GM06990 (cell line): ENCODE data around the gene CBARP.
A peak's percentile ranks its signal among the peaks of the same experiment; 100 is the strongest.
"Not testable (repeated sequence)": the region's sequence is repeated elsewhere in the genome, so short reads cannot be mapped to it uniquely, and the experiment has no call there.

Experiments used
- DNase-seq: peaks from one replicate; pipeline ENCODE4 v3.0.0-alpha.2; 2011; ENCODE audit not compliant: insufficient read length; ENCODE audit errors: extremely low read depth
- H3K27me3 ChIP-seq: replicated peaks from 2 replicates; pipeline ENCODE4 v1.6.0; 2011; ENCODE audit warnings: low read length; ENCODE audit not compliant: control insufficient read depth, insufficient read depth
- H3K36me3 ChIP-seq: 2 replicates; pipeline ENCODE4 v1.5.1; 2011; ENCODE audit warnings: low read length; ENCODE audit not compliant: control insufficient read depth, insufficient read depth
- H3K4me3 ChIP-seq: replicated peaks from 2 replicates; pipeline ENCODE4 v1.5.1; 2011; ENCODE audit warnings: low read depth, mild to moderate bottlenecking, control low read depth, low read length
- CTCF ChIP-seq: IDR thresholded peaks from 2 replicates; pipeline ENCODE4 v1.5.1; 2011; ENCODE audit warnings: low read length, control low read depth, mild to moderate bottlenecking, inconsistent platforms; ENCODE audit not compliant: insufficient read depth, poor library complexity, severe bottlenecking

CBARP gene

GRCh38 chr19:1213391-1214286, 24.2 kb downstream of the CBARP start:
- peak; percentile 56 for DNase-seq
- Histone ChIP-seq H3K4me3 (peak overlapping the region; percentile 31), H3K36me3 (peaks cover 10% of the 10 kb centered on the region), H3K27me3 (no peaks in the 10 kb centered on the region)
- TF ChIP-seq CTCF, result no peak

GRCh38 chr19:1211494-1212234, 26.1 kb downstream of the CBARP start:
- no peaks in the 10 kb centered on the region for H3K27me3 ChIP-seq
- H3K36me3 ChIP-seq, result peaks cover 8% of the 10 kb centered on the region
- TF ChIP-seq CTCF, result no peak
- peak; percentile 9 for DNase-seq
- H3K4me3 ChIP-seq, result no peak overlapping the region

DNA sequence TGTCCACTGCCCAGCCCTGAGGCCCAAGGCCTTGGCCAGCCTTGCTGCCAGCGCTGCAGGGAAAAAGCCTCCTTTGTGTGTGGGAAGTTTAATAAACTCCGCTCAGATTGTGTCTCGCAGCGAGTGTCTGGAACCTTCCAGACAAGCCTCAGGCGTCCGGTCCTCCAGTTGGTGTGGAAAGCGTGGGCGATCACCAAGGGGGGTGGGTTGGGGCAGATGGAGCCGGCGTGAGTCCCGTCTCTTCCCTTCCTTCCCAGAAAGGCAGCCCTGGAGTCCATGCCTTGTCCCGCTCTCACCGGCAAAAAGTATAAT, 27.6 kb downstream of the CBARP start:
- Histone ChIP-seq H3K4me3 (no peak overlapping the region), H3K36me3 (peaks cover 7% of the 10 kb centered on the region), H3K27me3 (no peaks in the 10 kb centered on the region)
- TF ChIP-seq CTCF, result no peak
- DNase-seq, result no peak

- not testable (repeated sequence) for H3K27me3 ChIP-seq, H3K36me3 ChIP-seq, DNase-seq
- H3K4me3 ChIP-seq, result peak overlapping the region; percentile 6
These were observed 29.0 kb downstream of the CBARP start for GRCh38 chr19:1208830-1209229.

GRCh38 chr19:1206864-1207450, 30.8 kb downstream of the CBARP start:
- H3K36me3 ChIP-seq, result peaks cover 5% of the 10 kb centered on the region
- H3K4me3 ChIP-seq, result peak overlapping the region; percentile 89
- H3K27me3 ChIP-seq, result no peaks in the 10 kb centered on the region
- TF ChIP-seq CTCF, result no peak
- DNase-seq, result peak; percentile 53
